K562 (cell line): Measurements from ENCODE around the gene MIS18A. TPM values are rescaled to one million over a fixed set of nuclear protein-coding genes. Genes with fewer than 3 reads are reported as not detected.

Experiments
- ARID2 ChIP-seq: fragments of 450-650 bp; IDR thresholded peaks from 2 replicates; pipeline ENCODE4 v1.6.1; 2017; ENCODE audit warnings: antibody characterized with exemption, mild to moderate bottlenecking
- CC2D1A ChIP-seq: fragments of 450-650 bp; IDR thresholded peaks from 2 replicates; pipeline ENCODE4 v1.6.1; 2017; ENCODE audit warnings: mild to moderate bottlenecking
- FOXK2 ChIP-seq, 2 experiments: fragments of 450-650 bp; IDR thresholded peaks in 1 of 2; conservative IDR thresholded peaks in 1 of 2; 2 replicates each; pipeline ENCODE4 v1.6.1; 2016; ENCODE audit warnings: low read depth in 2 of 2, mild to moderate bottlenecking in 1 of 2
- HDAC1 ChIP-seq, 2 experiments: fragments of 450-650 bp; IDR thresholded peaks; 2 replicates each; pipeline ENCODE4 v1.6.1; 2016 to 2017; ENCODE audit warnings: inconsistent platforms in 1 of 2, mild to moderate bottlenecking in 1 of 2, moderate library complexity in 1 of 2
- KDM2B ChIP-seq: fragments of 250-450 bp; sonication (Bioruptor Pico); IDR thresholded peaks from 2 replicates; pipeline ENCODE4 v1.8.0; 2021; ENCODE audit warnings: mild to moderate bottlenecking, moderate library complexity
- KLF16 ChIP-seq: IDR thresholded peaks from 2 replicates; pipeline ENCODE4 v1.6.1; 2016; ENCODE audit warnings: antibody characterized with exemption
- MAFF ChIP-seq: IDR thresholded peaks from 2 replicates; pipeline ENCODE4 v1.6.1; 2012; ENCODE audit warnings: low read length, improper control_type of control experiment
- MTA3 ChIP-seq: fragments of 450-650 bp; formaldehyde crosslinking; IDR thresholded peaks from 2 replicates; pipeline ENCODE4 v1.6.1; 2017; ENCODE audit warnings: mild to moderate bottlenecking, borderline replicate concordance
- NCOA4 ChIP-seq: fragments of 450-650 bp; IDR thresholded peaks from 2 replicates; pipeline ENCODE4 v1.6.1; 2018; ENCODE audit warnings: mild to moderate bottlenecking; ENCODE audit not compliant: partially characterized antibody
- RAD21 ChIP-seq, 2 experiments: fragments of 250-450 bp in 1 of 2; fragments of 450-650 bp in 1 of 2; sonication (Bioruptor Pico) in 1 of 2; formaldehyde crosslinking in 1 of 2; IDR thresholded peaks in 1 of 2; conservative IDR thresholded peaks in 1 of 2; 2 replicates each; pipeline versions ENCODE4 v1.4.0 to v1.8.0; 2020 to 2022; ENCODE audit warnings: mild to moderate bottlenecking in 2 of 2, moderate library complexity in 1 of 2
- RB1 ChIP-seq: fragments of 450-650 bp; IDR thresholded peaks from 2 replicates; pipeline ENCODE4 v1.6.1; 2017; ENCODE audit warnings: low read depth, mild to moderate bottlenecking
- SNRNP70 ChIP-seq: fragments of 200-400 bp; formaldehyde crosslinking; optimal IDR thresholded peaks from 2 replicates; pipeline ENCODE3; 2017; ENCODE audit warnings: low read depth, low read length
- TBL1XR1 ChIP-seq, 2 experiments: IDR thresholded peaks; 2 replicates each; pipeline ENCODE4 v1.6.1; 2012; ENCODE audit warnings: improper control_type of control experiment in 2 of 2, low read length in 2 of 2, mild to moderate bottlenecking in 1 of 2
- ZNF561 ChIP-seq: fragments of 450-650 bp; formaldehyde crosslinking; conservative IDR thresholded peaks from 2 replicates; pipeline ENCODE4 v1.4.0; 2020; ENCODE audit warnings: mild to moderate bottlenecking, moderate library complexity
- ZNF707 ChIP-seq: fragments of 250-450 bp; sonication (Bioruptor Pico); conservative IDR thresholded peaks from 2 replicates; pipeline ENCODE4 v1.8.0; 2022; ENCODE audit warnings: inconsistent platforms, mild to moderate bottlenecking, moderate library complexity
- polyA plus RNA-seq, 8 experiments: library from polyadenylated mRNA; depleted of rRNA in 4 of 8; stranded (reverse) in 5 of 8; unstranded in 3 of 8; fragments of >200 nt; fragmentation: Nextera tagmentation in 2 of 8; fragmentation: Illumina TruSeq in 1 of 8; extraction: Ambion mirVana in 2 of 8; extraction: Trizol in 1 of 8; gene quantifications; 2 replicates each; pipeline versions ENCODE4 v1.2.1 to v1.2.3, GENCODE V29; 2011 to 2014; ENCODE audit warnings: inconsistent platforms in 1 of 8, missing spikeins in 1 of 8
- total RNA-seq, 7 experiments: library from RNA; depleted of rRNA in 6 of 7; stranded (reverse); fragments of >200 nt in 6 of 7; fragmentation: Illumina TruSeq in 2 of 7; extraction: Trizol in 2 of 7; gene quantifications; 2 replicates each; pipeline versions ENCODE4 v1.2.1 to v1.2.3, GENCODE V29; 2011 to 2021; ENCODE audit warnings: low replicate concordance in 1 of 7
- TF ChIP-seq, protein P1 (sequence below): fragments of 450-650 bp; formaldehyde crosslinking; IDR thresholded peaks from 2 replicates; pipeline ENCODE4 v1.4.0; 2020; ENCODE audit warnings: mild to moderate bottlenecking, moderate library complexity
- TF ChIP-seq, protein P2 (sequence below): fragments of 450-650 bp; IDR thresholded peaks from 2 replicates; pipeline ENCODE4 v1.7.1; 2018; ENCODE audit warnings: mild to moderate bottlenecking, low read depth; ENCODE audit not compliant: partially characterized antibody
- TF ChIP-seq, protein P3 (sequence below): IDR thresholded peaks from 2 replicates; pipeline ENCODE4 v1.6.1; 2011; ENCODE audit warnings: borderline replicate concordance, low read depth, mild to moderate bottlenecking, moderate library complexity, low read length; ENCODE audit not compliant: insufficient read depth, poor library complexity, severe bottlenecking
- TF ChIP-seq, protein P4 (sequence below), 3 experiments: IDR thresholded peaks in 2 of 3; conservative IDR thresholded peaks in 1 of 3; 2 replicates each; pipeline ENCODE4 v1.5.1; 2011 to 2012; ENCODE audit warnings: low read length in 3 of 3, mild to moderate bottlenecking in 3 of 3, control low read depth in 2 of 3, improper control_type of control experiment in 1 of 3, inconsistent platforms in 1 of 3, low read depth in 1 of 3, mixed read lengths in 1 of 3, moderate library complexity in 1 of 3; ENCODE audit not compliant: insufficient read depth in 2 of 3

The MIS18A gene
- total and polyA plus RNA-seq, 9 of the 15 experiments (the other 6 are each of a cell fraction or from before 2014, with no cell fraction given): 17.7 to 75.3 (median 60.3) TPM

DNA sequence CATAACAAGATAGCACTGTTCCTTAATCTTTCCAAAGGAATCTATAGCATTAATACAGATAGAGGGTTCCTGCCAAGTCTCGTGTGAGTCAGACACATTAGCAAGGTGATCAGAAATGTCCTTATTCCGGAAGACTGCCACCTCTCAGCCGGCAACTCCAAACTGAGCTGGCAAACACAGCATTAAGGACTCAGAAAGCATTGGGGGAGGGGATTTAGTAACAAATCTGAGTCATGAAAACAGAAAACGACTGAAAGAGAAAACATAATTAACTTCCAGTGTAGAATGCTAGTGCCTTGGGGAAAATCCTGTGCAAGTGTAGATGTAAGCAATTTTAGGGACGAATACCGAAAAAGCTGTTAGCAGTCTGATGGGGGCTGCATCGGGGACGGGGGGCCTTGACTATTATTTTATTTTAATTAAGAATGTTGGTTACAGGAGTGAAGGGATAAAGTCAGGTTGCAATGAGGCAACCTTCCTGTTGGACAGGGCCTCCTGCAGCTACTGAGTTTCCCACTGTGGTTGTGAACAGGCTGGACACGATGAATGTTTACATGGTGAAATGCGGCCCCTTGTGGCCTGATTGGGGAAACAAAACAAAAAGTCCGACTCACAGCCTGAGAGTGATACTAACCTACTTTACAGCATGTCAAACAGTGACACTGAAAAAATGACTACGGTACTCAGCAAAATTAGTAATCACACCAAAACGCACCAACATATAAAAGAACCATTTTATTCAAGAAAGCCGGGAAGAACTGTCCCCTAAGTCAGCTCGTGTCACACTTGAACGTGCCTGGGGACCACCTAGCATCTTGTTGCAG is 20.7 kb downstream of the MIS18A start (continued):
- TF ChIP-seq, protein P1, sequence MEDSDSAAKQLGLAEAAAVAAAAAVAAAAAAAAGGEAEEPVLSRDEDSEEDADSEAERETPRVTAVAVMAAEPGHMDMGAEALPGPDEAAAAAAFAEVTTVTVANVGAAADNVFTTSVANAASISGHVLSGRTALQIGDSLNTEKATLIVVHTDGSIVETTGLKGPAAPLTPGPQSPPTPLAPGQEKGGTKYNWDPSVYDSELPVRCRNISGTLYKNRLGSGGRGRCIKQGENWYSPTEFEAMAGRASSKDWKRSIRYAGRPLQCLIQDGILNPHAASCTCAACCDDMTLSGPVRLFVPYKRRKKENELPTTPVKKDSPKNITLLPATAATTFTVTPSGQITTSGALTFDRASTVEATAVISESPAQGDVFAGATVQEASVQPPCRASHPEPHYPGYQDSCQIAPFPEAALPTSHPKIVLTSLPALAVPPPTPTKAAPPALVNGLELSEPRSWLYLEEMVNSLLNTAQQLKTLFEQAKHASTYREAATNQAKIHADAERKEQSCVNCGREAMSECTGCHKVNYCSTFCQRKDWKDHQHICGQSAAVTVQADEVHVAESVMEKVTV: peak; percentile 82
- TF ChIP-seq, protein P2, sequence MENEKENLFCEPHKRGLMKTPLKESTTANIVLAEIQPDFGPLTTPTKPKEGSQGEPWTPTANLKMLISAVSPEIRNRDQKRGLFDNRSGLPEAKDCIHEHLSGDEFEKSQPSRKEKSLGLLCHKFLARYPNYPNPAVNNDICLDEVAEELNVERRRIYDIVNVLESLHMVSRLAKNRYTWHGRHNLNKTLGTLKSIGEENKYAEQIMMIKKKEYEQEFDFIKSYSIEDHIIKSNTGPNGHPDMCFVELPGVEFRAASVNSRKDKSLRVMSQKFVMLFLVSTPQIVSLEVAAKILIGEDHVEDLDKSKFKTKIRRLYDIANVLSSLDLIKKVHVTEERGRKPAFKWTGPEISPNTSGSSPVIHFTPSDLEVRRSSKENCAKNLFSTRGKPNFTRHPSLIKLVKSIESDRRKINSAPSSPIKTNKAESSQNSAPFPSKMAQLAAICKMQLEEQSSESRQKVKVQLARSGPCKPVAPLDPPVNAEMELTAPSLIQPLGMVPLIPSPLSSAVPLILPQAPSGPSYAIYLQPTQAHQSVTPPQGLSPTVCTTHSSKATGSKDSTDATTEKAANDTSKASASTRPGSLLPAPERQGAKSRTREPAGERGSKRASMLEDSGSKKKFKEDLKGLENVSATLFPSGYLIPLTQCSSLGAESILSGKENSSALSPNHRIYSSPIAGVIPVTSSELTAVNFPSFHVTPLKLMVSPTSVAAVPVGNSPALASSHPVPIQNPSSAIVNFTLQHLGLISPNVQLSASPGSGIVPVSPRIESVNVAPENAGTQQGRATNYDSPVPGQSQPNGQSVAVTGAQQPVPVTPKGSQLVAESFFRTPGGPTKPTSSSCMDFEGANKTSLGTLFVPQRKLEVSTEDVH: no peak
- peak; percentile 54; the same call in 1 of the 2 replicates for TF ChIP-seq RB1
- no peak for TF ChIP-seq SNRNP70
- TF ChIP-seq, protein P3, sequence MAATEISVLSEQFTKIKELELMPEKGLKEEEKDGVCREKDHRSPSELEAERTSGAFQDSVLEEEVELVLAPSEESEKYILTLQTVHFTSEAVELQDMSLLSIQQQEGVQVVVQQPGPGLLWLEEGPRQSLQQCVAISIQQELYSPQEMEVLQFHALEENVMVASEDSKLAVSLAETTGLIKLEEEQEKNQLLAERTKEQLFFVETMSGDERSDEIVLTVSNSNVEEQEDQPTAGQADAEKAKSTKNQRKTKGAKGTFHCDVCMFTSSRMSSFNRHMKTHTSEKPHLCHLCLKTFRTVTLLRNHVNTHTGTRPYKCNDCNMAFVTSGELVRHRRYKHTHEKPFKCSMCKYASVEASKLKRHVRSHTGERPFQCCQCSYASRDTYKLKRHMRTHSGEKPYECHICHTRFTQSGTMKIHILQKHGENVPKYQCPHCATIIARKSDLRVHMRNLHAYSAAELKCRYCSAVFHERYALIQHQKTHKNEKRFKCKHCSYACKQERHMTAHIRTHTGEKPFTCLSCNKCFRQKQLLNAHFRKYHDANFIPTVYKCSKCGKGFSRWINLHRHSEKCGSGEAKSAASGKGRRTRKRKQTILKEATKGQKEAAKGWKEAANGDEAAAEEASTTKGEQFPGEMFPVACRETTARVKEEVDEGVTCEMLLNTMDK: peak; percentile 73
- TF ChIP-seq KDM2B (CRISPR knock-in tag): no peak
- peak; percentile 80 for TF ChIP-seq ARID2
- TF ChIP-seq MTA3: 0 out of 2 replicates have a peak, but pooled peaks have one; percentile 24
- TF ChIP-seq FOXK2 (conservative IDR thresholded peaks at IDR 0.05 in 1 of 2, IDR thresholded peaks at IDR 0.05 in 1 of 2; ENCODE audit: low read depth in 2 of 2): peak in 1 of 2 experiments; percentile 34; a peak in 2 of 4 replicates
- TF ChIP-seq NCOA4: no peak
- TF ChIP-seq ZNF707 (CRISPR knock-in tag): no peak
- no peak for TF ChIP-seq HDAC1 (IDR thresholded peaks at IDR 0.05)
- TF ChIP-seq, protein P4, sequence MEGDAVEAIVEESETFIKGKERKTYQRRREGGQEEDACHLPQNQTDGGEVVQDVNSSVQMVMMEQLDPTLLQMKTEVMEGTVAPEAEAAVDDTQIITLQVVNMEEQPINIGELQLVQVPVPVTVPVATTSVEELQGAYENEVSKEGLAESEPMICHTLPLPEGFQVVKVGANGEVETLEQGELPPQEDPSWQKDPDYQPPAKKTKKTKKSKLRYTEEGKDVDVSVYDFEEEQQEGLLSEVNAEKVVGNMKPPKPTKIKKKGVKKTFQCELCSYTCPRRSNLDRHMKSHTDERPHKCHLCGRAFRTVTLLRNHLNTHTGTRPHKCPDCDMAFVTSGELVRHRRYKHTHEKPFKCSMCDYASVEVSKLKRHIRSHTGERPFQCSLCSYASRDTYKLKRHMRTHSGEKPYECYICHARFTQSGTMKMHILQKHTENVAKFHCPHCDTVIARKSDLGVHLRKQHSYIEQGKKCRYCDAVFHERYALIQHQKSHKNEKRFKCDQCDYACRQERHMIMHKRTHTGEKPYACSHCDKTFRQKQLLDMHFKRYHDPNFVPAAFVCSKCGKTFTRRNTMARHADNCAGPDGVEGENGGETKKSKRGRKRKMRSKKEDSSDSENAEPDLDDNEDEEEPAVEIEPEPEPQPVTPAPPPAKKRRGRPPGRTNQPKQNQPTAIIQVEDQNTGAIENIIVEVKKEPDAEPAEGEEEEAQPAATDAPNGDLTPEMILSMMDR (IDR thresholded peaks at IDR 0.05 in 2 of 3, conservative IDR thresholded peaks at IDR 0.05 in 1 of 3; ENCODE audit: insufficient read depth in 2 of 3, low read depth in 1 of 3, low read length in 3 of 3): peak; percentile 87 to 94 (median 91)
- TF ChIP-seq TBL1XR1 (IDR thresholded peaks at IDR 0.05; ENCODE audit: low read length in 2 of 2): no peak
- no peak for TF ChIP-seq MAFF
- TF ChIP-seq KLF16: peak; percentile 45; the same call in 1 of the 2 replicates
- TF ChIP-seq RAD21 (CRISPR knock-in tag; conservative IDR thresholded peaks at IDR 0.05 in 1 of 2, IDR thresholded peaks at IDR 0.05 in 1 of 2): peak; percentile 88 to 93
- TF ChIP-seq ZNF561 (CRISPR knock-in tag): no peak
- peak; percentile 64 for TF ChIP-seq CC2D1A
